ENCODE data around the gene ANKRD6.
"Not testable (repeated sequence)": the region's sequence is repeated elsewhere in the genome, so short reads cannot be mapped to it uniquely, and the experiment has no call there.

Gene ANKRD6

DNA sequence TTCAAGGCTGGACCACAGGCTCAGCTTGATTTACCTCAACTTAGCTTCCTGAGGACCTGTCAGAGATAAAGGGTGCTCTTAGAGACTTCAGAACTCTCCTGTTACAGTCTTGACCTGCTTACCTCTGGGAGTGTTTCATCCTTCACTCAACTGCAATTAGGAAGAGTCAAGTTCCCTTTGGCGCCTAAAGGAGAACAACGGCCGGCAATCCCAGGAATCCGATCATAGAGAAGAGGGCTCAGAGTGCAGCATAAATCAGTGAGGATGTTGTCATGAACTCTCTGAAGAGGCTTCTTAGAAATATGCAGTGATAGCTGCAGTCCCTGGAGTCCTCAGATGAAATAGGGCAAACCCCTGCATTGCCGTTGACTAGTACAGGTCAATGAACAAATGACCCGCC is 169.2 kb downstream of the ANKRD6 start:
- DNase-seq (ENCODE audit: low read depth in 2 of 2), result no peak

DNA sequence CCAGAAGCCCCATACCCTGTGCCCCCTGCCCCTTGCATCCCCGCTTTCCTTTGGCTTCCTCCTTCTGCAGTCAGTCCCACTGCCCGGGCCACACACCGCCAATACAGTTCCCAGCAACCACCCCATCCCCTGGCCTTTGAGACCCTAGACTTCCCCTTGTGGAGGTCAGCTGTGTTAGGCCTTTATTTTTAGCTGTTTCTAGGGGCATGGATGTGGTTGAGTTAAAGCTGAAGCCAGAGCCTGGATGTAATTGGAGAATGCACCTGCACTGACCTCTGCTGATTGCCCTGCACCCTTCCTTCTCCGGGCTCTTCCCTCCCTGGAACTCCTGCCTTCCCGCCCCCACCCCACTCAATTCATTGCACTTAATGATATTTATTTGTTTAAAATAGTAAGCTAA is 171.7 kb downstream of the ANKRD6 start:
- DNase-seq (ENCODE audit: low read depth in 2 of 2), result no peak

DNA sequence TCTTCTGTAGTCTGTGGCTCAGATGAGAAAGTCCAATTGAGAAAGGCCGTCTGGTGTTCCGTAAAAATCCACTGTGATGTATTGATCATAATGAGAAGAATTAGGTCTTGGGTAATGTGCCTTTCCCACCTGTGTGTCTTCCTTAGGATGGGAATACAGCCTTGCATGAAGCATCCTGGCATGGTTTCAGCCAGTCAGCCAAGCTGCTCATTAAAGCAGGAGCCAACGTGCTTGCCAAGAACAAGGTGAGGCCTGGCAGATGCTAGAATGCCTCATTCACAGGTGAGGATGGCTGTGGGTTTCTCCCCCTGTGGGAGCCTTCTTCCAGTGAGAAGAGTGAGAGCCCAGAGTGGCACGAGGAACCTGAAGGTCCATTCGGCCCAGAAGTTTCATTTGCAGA is 172.9 kb downstream of the ANKRD6 start:
- DNase-seq (ENCODE audit: low read depth in 2 of 2), result no peak

DNA sequence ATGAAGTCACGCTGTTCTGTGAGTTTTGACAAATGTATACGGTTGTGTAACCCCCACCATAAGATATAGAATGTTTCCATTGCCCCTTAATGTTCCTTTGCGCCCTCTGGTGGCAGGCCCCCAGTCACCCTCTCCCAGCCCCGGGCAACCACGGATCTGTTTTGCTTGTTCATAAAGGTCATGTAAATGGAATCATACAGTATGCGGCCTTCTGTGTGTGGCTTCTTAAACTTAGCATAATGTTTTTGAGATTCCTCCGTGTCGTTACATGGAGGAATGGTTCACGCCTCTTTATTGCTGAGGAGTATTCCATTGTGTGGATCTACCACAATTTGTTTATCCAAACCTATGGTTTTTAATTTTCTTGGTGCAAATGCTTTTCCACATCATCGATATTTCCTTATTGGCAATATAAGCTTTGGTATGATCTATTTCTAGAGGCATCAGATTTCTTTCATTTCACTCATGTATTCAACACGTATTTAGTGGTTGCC is 177.2 kb downstream of the ANKRD6 start:
- DNase-seq (ENCODE audit: low read depth in 2 of 2), result peak; percentile 60 to 61

DNA sequence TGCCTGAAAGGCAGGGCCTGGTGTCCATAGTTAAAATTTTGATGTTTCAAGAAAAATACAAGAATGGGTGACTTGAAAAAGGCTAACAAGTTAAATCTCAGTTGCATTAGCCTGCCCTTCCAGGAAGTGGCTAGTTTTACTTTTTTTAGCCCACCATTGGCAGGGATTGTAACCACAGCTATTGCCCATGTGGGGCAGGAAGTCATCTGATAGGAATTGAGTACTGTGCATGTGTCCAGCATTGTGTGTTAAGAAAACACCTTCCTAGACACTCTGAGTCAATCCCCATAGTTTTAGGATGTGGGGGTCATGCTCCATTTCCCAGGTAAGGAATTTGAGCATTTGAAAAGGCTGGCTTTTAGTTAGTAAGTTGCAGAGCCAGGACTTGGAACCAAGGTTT is 178.7 kb downstream of the ANKRD6 start:
- DNase-seq (ENCODE audit: low read depth in 2 of 2), result no peak

DNA sequence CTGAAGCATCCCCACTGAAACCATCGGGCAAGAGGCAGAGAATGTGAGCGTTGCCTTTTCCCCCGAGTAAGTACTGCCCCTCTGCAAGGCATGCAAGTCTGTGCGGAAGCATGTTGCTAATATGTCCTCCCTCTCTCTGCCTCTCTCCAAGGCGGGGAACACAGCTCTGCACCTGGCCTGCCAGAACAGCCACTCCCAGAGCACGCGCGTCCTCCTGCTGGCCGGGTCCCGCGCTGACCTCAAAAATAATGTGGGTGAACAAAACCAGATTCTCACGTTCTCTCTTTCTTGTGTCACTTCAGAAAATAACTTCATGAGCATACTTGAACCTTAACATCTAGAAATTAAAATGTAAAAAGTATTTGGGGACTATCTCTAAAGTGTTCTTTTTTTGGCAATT is 179.2 kb downstream of the ANKRD6 start:
- no peak for DNase-seq (ENCODE audit: low read depth in 2 of 2)

DNA sequence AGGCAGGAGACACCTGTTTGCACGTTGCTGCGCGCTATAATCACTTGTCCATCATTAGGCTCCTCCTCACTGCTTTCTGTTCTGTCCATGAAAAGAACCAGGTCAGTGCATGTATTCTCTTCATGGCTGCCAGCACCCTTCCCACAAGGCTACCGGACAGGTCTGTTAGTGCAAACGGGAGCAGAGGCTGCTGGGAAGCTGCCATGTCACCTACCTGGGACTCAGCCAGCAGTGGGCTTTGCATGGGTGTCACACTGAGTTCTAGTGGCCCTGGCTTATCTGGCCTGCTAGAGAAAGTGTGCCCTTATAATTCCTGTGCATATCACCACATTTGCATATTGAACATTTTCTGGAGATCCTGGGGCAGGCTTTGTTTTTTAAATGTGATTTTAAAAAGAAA is 180.8 kb downstream of the ANKRD6 start:
- no peak for DNase-seq (ENCODE audit: low read depth in 2 of 2)

DNA sequence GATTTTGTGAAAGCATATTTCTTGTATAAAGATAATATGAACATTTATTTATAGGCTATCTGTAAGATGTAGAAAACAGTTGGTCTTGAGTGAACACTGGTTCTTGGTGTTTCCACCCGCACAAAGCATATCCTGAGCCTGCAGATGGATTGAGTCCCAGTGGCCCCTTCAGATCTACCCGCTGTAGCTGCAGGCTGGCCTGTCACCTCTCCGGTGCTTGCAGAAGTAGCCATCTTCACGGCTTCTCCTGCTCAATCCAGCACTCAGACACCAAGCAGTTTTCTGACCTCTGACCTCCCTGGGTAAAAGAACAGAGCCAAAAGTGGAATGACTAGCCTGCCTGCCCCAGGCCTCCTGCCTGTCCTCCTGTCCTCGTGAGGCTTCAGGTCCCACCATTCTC is 182.9 kb downstream of the ANKRD6 start:
- no peak for DNase-seq (ENCODE audit: low read depth in 2 of 2)

DNA sequence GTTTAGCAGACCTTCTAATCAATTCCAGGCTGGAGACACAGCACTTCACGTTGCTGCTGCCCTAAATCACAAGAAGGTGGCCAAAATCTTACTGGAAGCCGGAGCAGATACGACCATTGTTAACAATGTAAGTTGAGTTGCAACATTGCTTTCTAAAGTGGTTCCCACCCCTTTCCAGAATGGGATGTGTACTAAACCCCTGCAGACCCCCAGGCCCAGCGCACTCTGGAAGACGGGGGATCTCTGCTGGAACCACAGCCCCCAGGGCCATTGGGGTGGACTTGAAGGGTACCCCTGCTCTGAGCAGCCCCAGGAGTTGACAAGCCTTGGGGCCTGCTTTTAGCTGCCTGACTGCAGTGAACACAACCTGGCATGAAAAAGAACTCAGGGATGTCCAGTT is 183.6 kb downstream of the ANKRD6 start:
- no peak for DNase-seq (ENCODE audit: low read depth in 2 of 2)

DNA sequence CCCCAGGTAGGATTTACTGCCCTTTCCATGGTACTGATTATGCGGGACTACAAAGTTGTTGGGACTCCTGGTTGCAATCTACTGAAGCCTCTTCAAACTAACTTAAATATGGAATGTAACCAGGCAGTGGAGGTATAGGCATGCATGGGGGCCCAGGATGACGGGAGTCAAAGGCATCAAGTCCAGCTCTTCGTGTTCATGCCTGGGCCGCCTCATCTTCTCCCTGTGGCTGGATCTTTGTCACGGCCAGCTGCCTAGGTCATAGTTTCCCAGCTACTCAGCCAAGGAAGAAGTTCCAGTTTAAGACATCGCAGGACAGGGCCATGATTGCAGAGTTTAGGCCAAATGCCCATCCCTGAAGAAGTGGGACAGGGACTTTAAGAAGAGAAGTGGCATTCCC is 185.1 kb downstream of the ANKRD6 start:
- DNase-seq (ENCODE audit: low read depth in 2 of 2), result no peak

DNA sequence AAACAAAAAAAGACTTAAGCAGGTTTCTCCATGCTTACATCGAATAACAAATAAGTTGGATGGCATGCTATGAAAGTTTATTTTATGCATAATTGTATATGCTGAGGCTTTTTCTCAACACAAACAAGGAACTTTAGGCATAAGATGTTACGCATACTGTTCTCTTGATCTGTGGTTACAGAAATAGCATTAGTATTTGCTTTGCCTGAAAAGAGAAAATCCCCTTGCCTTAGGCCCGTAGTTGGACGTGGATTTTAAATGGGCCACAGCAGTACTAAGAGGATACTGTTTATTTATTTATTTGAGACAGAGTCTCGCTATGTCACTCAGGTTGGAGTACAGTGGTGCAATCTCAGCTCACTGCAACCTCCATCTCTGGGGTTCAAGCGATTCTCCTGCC is 186.6 kb downstream of the ANKRD6 start:
- no peak for DNase-seq (ENCODE audit: low read depth in 2 of 2)

DNA sequence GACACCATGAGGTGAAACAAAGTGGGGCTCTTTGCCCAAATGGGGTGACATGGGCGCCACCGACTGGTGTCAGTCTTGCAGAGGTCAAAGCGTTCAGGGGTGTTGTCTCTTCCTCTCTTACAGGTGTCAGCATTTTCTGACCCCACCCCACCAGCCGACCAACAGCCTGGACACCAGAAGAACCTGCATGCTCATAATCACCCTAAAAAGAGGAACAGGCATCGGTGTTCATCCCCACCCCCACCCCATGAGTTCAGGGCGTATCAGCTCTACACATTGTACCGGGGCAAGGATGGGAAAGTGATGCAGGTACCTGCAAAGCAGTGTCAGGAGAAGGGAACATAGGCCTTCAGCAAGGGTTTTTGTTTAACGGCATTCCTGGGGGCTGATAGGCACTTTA is 190.8 kb downstream of the ANKRD6 start:
- no peak for DNase-seq (ENCODE audit: low read depth in 2 of 2)

DNA sequence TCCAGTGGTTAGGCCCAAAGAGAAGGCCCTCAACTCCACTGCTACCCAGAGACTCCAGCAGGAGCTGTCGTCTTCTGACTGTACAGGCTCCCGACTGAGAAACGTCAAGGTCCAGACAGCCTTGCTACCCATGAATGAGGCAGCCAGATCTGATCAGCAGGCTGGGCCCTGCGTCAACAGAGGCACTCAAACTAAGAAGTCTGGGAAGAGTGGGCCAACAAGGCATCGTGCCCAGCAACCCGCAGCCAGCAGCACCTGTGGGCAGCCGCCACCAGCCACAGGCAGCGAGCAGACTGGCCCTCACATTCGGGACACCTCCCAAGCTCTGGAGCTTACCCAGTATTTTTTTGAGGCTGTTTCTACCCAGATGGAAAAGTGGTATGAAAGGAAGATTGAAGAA is 197.5 kb downstream of the ANKRD6 start:
- DNase-seq (ENCODE audit: low read depth in 2 of 2), result no peak

DNA sequence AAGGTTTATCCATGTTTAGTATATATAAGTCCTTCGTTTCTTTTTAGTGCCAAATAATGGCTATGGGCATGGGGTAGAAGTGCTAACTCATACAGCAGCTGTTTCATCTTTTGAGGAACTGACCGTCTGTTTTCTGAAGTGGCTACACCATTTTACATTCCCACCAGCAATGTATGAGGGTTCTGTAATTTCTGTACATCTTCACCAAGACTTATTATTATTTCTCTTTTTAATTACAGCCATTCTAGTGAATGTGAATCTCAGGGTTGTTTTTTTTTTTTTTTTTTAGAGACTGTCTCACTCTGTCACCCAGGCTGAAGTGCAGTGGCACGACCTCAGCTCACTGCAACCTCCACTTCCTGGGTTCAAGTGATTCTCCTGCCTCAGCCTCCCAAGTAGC is 203.5 kb downstream of the ANKRD6 start:
- DNase-seq (ENCODE audit: low read depth in 2 of 2), result not testable (repeated sequence)

DNA sequence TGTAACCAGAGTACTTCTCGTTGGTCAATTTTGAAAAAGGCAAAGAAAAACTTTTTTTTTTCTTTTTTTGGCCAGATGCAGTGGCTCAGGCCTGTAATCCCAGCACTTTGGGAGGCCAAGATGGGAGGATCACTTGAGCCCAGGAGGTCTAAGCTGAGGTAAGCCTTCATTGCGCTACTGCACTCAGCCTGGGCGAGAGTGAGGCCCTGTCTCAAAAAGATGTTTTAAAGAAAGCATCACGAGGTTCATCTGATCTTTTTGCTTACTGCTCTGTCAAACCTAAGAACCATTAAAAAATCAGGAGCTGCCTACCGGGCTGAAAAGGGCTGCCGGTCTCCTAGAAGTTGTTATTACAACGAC is 205.0 kb downstream of the ANKRD6 start:
- DNase-seq (ENCODE audit: low read depth in 2 of 2), result no peak

DNA sequence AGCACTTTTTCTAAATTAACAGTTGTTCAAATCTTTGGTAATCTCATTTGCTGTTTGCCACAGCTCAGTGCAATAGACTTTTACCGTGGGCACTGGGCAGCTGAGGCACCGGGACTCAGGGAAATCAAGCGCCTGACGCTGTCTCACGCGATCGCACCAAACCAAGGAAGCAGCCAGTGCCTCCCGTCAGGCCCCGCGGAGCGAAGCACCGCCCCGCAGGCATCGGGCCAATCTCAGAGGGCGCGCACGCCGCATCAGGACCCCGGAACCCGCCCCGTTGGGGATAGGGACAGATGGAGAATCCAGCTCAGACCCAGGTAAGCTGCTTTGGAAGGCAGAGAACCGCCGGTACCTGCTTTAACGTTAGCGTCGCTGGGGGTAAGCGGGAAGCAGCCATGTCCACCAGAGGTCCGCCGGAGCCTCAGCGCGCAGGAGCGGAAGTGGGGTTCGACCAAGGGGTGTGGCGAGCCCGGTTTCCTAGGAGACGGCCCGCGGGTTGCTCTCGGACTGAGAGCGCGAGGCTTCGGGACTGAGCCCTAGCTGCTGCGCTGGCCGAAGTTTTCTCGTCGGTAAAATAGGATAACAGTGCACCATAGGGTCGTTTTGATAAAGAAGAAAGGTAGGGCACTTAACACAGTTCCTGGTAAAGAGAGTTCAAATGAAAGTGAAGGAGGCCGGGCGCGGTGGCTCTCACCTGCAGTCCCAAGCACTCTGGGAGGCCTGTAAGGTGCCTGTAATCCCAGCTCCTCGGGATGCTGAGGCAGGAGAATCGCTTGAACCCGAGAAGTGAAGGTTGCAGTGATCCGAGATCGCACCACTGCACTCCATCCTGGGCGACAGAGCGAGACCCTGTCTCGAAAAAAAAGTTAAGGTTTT is 205.6 kb downstream of the ANKRD6 start, which contains the start of gene LYRM2:
TSS of gene LYRM2 (minus strand) at position 428 of the 876 bp plus-strand sequence. CDS start at position 397, 31 bp downstream.
- peak; percentile 80 to 85 for DNase-seq (ENCODE audit: low read depth in 2 of 2)

DNA sequence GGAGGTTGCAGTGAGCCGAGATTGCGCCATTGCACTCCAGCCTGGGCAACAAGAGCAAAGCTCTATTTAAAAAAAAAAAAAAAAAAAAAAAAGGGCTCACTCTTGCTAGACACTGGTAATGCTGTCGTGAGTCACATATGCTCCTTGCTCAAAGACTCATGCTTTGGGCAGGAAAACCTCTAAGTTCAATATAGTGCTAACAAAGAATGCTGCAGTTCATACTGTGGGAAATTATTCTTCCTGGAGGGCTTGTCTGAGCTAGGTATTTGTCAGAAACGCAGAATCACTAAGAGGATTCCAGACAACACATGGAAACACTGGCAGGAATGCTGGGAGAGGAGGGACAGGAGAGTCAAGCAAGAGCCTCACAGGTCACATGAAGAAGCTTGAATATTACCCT is 207.9 kb downstream of the ANKRD6 start:
- no peak for DNase-seq (ENCODE audit: low read depth in 2 of 2)

DNA sequence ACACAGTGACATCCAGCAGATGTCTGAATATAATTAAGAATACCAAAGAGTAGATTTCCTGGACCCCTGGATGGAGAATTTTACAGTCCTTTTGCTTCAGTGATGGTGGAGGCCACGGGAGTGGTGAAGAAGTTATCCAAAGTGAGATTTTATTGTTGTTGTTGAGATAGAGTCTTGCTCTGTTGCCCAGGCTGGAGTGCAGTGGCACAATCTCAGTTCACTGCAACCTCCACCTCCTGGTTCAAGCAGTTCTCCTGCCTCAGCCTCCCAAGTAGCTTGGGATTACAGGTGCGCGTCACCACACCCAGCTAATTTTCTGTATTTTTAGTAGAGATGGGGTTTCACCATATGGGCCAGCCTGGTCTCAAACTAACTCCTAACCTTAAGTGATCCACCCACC is 208.6 kb downstream of the ANKRD6 start:
- not testable (repeated sequence) for DNase-seq (ENCODE audit: low read depth in 2 of 2)

DNA sequence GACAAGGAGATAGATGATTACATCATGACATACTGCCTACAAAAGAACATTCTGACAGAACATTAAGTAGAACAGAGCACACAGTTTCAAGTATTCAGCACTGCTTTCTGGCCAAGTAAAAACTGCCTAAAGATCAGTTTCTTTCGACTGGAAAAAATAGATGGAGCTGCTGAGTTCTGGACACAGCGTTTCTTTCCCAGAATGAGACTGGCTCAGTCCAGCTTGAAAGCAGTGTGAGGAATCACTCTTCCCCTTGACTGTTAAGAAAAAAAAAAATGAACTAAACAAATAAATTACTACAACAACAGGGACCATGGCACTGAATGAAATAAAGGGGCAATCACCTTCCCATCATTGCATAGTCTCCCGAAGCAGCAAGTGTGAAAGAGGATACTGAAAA is 210.0 kb downstream of the ANKRD6 start:
- DNase-seq (ENCODE audit: low read depth in 2 of 2), result no peak

DNA sequence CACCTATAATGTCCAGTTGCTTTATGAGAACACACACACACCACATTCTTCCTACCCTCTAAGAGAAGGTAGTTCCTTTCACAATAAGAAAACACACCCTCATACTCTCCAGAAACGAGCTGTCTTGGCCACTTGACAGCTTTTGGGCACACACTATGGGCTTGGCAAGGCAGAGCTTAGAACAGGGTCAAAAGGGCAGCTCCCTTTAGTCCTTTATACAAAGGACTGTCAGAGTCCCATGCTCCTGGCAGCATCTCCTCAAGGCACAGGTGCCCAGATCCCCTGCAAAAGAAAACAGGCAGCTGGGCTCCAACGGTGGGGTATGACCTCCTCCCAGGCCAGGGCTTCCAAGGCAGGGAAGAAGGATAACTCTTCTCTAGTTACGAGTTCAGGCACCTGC is 210.5 kb downstream of the ANKRD6 start:
- DNase-seq (ENCODE audit: low read depth in 2 of 2), result no peak

DNA sequence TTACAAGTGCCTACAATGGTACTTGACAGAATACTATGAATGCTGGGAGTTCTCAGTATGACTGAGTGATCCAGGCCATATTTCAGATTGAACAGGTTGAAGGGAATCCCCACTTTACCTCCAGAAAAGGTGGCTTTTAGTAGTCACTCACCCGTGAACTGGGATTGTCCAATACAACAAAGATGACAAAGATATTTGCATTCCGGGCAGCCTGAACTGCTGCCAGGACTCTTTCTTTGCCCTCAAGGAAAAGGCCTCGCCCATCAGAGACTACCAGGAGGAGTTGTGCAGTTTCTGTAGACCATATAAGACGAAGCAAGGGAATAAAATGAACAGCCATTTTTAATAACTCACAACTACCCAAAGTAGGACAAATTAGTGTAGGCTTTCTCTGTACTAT is 211.9 kb downstream of the ANKRD6 start:
- no peak for DNase-seq (ENCODE audit: low read depth in 2 of 2)

DNA sequence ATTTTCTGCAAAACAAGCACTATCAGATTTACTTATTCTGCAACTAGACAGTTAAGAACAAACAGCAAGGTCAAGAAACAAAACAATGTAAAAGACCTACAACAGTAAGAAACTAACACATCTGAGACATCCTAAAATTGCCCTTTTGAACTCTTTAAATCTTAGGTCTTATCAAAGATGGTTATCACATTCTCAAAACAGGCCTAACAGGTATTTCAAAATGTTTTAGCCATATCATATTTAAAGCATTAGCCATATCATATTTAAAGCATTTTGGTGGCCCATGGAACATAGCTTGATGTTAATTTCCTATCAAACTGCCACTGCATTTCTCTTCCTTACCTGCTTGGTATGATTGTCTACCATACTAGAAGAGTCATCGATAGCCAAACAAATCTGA is 216.7 kb downstream of the ANKRD6 start:
- no peak for DNase-seq (ENCODE audit: low read depth in 2 of 2)

DNA sequence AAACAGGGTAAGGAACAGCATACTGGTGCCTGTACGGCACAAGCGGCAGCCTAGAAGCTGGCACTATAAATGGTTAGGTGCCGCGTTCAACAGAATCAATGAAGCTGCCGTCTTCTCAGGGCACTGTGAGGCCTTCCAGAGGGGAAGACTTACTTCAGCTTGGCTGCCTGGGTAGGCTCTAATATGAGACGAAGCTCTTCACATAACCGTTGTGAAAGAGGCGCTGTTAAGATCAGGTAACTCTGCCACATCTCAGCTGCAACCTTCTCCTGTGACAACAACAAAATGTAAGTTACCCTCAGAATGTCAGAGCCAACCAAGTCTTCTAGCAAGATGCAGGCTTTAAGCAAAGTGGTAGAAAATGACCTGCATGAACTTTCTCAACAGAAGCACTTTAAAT is 217.6 kb downstream of the ANKRD6 start:
- no peak for DNase-seq (ENCODE audit: low read depth in 2 of 2)

DNA sequence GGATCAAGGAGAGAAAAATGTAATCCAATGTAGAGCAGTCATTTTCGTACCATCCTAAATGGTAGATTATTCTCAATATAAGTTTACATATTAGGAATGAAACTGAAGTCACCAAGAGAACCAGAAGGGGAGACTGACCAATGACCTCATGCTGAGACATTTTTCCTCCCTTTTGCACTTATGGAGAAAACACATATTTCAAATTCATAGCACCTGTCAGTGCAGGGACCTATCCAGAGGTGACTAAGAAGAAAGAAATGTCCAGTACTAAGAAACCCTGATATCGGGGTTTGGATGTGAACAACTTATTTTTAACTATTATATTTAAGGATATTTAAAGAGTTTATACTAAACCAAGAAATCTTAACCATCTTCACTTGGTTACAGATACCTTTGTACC is 222.2 kb downstream of the ANKRD6 start:
- no peak for DNase-seq (ENCODE audit: low read depth in 2 of 2)
